CD4-positive, alpha-beta T cell treated with Interleukin-4 for 4 hours (primary cell): ENCODE data around the gene TAOK3.
"Not testable (repeated sequence)": the region's sequence is repeated elsewhere in the genome, so short reads cannot be mapped to it uniquely, and the experiment has no call there.

Experiments used
- DNase-seq: peaks from one replicate; pipeline ENCODE4 v3.0.0-alpha.2; 2020

The TAOK3 gene

DNA sequence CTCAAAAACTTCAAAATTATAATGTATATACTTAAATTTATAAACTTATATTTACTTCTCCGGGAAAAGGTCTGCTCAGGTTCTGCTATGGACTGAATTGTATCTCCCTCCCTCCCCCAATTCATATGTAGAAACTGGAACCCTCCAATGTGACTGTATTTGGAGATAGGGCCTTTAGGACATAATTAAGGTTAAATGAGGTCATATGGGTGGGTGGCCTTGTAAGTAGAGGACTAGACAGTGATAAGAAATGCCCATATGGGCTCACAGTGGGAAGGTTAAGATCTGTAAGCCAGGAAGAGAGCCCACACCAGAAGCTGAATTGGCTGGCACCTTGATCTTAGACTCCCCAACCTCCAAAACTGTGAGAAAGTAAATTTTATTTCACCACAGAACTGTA is 84.5 kb downstream of the TAOK3 start:
- no peak for DNase-seq

DNA sequence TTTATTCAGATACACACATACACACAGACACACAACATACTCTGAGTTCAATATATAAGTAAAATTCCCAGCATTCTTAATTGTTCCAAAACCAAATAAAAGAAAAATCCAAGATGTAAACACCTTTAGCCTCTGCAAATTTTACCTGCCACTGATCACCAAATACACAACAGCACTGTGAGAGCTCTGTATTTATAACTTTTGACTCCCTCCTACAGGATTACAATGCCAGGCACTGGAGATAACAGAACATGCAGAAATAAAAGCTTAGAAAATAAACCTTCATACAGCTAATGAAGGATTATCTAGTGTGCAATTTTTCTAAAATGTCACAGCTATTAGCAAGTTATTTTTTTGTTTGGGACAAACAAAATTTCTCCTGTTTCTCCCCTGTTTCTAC is 85.0 kb downstream of the TAOK3 start:
- DNase-seq, result no peak

DNA sequence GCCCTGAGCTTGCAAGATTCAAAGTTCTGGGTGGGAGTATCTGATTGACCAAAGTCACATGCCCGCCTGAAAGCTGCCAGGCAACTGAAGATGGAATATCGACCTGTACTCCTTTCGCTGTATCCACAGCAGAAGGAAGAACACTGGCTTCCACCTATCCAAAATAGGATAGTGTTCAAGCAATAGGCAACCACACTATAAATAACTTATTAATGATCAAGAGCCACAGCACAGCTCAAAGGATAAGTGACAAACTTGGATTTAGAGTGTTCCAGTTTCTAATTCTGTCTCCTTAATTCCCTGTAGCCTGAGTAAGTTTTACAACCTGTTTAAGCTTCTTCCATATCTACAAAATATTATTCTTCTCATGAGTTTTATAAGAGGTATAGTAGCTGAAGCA is 89.9 kb downstream of the TAOK3 start:
- no peak for DNase-seq

DNA sequence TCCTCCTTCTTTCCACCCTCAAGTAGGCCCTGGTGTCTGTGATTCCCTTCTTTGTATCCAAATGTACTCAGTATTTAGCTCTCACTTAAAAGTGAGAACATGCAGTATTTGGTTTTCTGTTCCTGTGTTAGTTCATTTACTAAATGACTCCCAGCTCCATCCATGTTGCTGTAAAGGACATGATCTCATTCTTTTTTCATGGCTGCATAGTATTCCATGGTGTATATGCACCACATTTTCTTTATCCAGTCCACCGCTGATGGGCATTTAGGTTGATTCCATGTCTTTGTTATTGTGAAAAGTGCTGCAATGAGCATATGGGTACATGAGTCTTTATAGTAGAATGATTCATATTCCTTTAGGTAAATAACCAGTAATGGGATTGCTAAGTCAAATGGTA is 94.4 kb downstream of the TAOK3 start:
- not testable (repeated sequence) for DNase-seq

DNA sequence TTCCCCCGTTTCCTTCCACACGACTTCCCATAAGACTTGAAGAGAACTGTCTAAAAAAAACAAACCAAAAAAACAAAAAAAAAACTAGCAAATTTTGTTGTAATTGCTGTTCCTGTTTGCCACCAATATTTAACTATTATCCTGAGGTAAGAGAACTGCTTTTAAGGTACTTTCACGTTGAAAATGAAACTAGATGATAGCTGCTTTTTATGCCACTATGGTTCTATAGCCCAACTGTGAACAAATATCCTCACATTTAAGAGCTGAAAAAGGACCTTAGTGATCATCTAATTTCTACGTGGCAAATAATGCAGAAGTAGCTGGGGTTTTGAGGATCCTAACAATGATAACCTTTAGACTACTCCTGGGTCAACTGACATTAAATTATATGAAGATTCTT is 98.6 kb downstream of the TAOK3 start:
- DNase-seq, result no peak

GRCh38 chr12:118271770-118272417 is 100.8 kb downstream of the TAOK3 start:
- no peak for DNase-seq

- DNase-seq, result no peak
Measured at GRCh38 chr12:118271183-118271582, 101.5 kb downstream of the TAOK3 start.

DNA sequence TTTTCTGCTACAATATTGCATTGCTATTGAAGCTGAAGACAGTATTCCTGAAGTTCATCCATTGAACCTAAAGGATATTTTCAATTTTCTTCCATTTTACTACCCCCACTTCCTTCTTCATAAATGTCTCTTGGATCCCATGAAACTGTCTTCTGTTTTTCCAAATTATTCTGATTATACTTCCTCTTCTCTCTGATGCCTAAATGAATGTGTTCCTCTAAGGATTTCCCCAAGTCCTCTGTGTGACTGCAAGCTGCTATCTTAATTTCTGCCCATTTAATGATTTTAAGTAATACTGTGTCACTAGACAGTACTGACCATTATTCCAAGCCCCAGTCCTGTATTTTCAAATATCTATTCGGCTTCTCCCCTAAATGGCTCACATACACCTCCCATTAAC is 102.9 kb downstream of the TAOK3 start:
- DNase-seq, result no peak

- no peak for DNase-seq
Measured at GRCh38 chr12:118259079-118259478, 113.6 kb downstream of the TAOK3 start.

GRCh38 chr12:118256352-118256751 is 116.4 kb downstream of the TAOK3 start:
- DNase-seq, result no peak

GRCh38 chr12:118249547-118249946 is 123.2 kb downstream of the TAOK3 start:
- DNase-seq, result no peak

GRCh38 chr12:118245886-118246285 is 126.8 kb downstream of the TAOK3 start:
- not testable (repeated sequence) for DNase-seq

- peak; percentile 0 for DNase-seq
Measured at GRCh38 chr12:118238888-118239287, 133.8 kb downstream of the TAOK3 start.

DNA sequence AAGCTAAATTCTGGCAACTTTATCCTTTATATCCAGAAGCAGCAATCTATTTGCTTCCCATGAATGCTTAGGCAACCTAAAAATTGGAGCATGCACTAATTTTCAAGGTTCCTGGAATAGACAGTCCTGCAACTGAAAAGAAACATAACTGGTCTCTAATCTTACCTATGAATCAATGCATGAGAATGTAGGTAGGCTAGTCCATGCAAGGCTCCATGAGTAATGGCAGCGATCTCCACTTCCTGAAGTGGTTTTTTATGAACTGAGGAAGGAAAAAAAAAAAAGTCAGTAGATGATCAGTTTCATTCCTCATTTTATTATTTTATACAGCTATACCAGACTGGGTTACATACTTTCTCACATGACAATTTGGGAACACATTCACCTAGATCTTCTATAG is 134.8 kb downstream of the TAOK3 start:
- DNase-seq, result no peak

GRCh38 chr12:118237052-118237665 is 135.5 kb downstream of the TAOK3 start:
- DNase-seq, result peak; percentile 10

- DNase-seq, result no peak
Measured at GRCh38 chr12:118220702-118221101, 152.0 kb downstream of the TAOK3 start.

DNA sequence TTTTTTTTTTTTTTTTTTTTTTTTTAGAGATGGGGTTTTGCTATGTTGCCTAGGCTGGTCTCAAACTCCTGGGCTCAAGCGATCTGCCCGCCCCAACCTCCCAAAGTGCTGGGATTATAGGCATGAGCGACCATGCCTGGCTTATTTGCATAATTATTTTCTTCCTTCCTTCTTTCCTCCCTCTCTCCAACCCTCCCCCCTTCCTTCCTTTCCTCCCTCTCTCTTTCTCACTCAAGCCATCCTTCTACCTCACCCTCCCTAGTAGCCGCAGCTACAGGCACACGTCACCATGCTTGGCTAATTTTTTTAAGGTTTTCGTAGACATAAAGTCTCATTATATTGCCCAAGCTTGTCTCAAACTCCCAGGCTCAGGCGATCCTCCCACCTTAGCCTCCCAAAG is 152.9 kb downstream of the TAOK3 start:
- no peak for DNase-seq

DNA sequence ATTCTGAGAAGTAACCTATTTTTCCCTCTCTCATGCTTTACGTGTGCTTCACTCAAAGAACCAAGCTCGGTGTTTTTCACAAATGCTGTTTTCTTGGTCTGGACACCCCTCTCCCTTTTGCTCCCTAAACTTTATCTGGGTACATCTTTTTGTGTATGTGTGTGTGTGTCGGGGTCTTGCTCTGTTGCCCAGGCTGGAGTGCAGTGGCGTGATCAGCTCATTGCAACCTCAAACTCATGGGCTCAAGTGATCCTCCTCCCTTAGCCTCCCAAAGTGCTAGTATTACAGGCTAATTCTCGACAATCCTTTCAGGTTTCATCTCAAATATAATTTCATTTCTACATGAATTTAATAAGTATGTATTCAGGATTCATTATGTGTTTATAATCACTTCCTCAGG is 153.6 kb downstream of the TAOK3 start:
- DNase-seq, result no peak

DNA sequence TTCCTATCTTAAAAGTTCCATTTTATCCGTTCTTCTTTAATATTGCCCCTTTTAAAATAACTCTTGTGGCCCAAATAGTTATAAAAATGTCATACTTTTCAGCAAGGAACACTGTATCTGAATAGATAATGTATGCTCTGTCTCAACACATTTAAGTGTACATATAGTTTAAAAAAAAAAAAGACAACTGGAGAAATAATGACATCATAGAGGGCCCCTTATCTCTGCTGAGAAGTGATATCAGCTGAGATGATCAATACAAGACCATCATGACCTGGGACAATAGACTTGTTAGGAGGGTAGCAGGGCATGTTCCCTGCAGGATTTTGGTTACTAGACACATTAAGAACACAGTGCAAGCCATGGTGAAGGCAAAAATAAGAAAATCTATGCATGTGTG is 159.3 kb downstream of the TAOK3 start:
- no peak for DNase-seq

- DNase-seq, result no peak
Measured at GRCh38 chr12:118212606-118213005, 160.1 kb downstream of the TAOK3 start.

GRCh38 chr12:118206107-118206412 is 166.6 kb downstream of the TAOK3 start:
- DNase-seq, result no peak

- no peak for DNase-seq
Measured at GRCh38 chr12:118193958-118194357, 178.7 kb downstream of the TAOK3 start.

DNA sequence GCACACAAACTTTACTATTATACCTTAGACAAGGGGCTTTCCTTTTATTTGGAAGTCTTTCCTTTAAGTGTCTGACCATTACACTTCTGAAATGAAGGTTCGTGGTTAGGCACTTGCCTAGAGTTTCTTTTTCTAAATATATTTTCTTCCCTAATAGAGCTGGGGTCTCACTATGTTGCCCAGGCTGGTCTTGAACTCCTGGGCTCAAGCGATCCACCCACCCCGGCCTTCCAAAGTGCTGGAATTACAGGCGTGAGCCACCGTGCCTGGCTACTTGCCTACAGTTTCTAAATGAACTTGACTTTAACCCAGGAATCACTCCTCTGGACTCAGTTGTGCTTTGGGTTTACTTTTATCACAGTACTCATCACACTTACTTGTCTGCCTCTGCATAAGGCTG is 179.2 kb downstream of the TAOK3 start:
- no peak for DNase-seq

- DNase-seq, result no peak
Measured at GRCh38 chr12:118190266-118190665, 182.4 kb downstream of the TAOK3 start.

DNA sequence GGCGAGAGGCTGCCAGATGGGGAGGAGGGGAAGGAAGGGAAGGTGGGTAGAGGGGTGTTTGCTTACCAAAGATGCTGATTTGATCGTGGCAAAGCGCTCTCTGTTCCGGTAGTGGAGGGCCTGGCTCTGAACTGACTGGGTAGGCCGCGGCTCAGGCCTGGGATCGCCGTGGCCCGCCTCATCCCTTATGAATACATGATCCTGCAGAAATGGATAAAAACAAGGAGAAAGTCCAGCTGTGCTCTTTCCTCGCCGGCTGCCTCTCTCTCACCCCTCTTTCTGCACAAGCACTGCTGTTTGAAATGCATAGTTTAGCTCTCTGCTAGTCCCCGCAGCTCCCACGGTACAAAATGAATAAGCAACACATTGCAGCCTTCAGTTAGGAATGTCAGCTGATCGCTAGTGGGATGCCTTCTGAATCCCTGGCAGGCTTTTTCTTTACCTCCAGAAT is 182.9 kb downstream of the TAOK3 start:
- DNase-seq, result no peak
